Measurements from ENCODE around the gene PCSK5. TPM values are rescaled to one million over a fixed set of nuclear protein-coding genes. Genes with fewer than 3 reads are reported as not detected.
A peak's percentile ranks its signal among the peaks of the same experiment; 100 is the strongest.

Gene PCSK5
- total RNA-seq, 1 donor from 2014 or later: 0.79 TPM

- no peak for DNase-seq (ENCODE audit: low read depth in 2 of 2)
Observed at GRCh38 chr9:76378367-76379073, 488.0 kb downstream of the PCSK5 start.

GRCh38 chr9:76379494-76379893 lies 489.0 kb downstream of the PCSK5 start:
- DNase-seq (ENCODE audit: low read depth in 2 of 2): peak in 1 of 2 donors; percentile 61

GRCh38 chr9:76390656-76391055 lies 500.2 kb downstream of the PCSK5 start:
- DNase-seq (ENCODE audit: low read depth in 2 of 2): peak; percentile 50 to 52

- DNase-seq (ENCODE audit: low read depth in 2 of 2): peak; percentile 97
Observed at GRCh38 chr9:76394195-76394959, 503.9 kb downstream of the PCSK5 start, which contains the start of gene RFK. RFK (minus strand) TSS chr9:76394426; CDS start chr9:76394171, 255 bp downstream.

GRCh38 chr9:76394960-76395252 lies 504.4 kb downstream of the PCSK5 start:
- DNase-seq (ENCODE audit: low read depth in 2 of 2): peak in 1 of 2 donors; percentile 77

DNA sequence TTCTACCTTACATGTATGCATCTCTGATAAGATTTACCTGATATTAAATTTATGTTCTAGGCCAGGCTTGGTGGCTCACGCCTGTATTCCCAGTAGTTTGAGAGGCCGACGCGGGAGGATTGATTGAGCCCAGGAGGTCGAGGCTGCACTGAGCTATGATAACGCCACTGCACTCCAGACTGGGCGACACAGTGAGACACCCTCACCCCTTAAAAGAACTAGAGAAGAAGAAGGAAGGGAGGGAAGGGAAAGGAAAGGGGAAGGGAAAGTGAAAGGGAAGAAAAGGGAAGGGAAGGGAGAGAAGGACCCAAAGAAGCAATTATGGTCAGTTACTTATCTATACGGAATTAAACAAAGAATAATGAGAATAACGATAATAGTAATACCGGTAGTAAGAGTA lies 504.9 kb downstream of the PCSK5 start:
- no peak for DNase-seq (ENCODE audit: low read depth in 2 of 2)

- DNase-seq (ENCODE audit: low read depth in 2 of 2): no peak
Observed at GRCh38 chr9:76396144-76396543, 505.7 kb downstream of the PCSK5 start.

DNA sequence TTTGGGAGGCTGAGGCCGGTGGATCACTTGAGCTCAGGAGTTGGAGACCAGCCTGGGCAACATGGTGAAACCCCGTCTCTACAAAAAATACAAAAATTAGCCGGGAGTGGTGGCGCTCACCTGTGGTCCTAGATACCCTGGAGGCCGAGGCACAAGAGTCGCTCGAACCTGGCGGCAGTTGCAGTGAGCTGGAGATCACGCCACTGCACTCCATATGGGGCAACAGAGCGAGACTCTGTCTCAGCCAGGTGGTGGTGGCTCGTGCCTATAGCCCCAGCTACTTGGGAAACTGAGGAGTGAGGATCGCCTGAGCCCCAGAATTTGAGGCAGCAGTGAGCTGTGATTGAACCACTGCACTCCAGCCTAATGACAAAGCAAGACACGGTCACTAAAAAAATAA lies 506.1 kb downstream of the PCSK5 start:
- no peak for DNase-seq (ENCODE audit: low read depth in 2 of 2)

- no peak for DNase-seq (ENCODE audit: low read depth in 2 of 2)
Observed at GRCh38 chr9:76399856-76400255, 509.4 kb downstream of the PCSK5 start.

- DNase-seq (ENCODE audit: low read depth in 2 of 2): no peak
Observed at GRCh38 chr9:76400534-76401096, 510.1 kb downstream of the PCSK5 start.

DNA sequence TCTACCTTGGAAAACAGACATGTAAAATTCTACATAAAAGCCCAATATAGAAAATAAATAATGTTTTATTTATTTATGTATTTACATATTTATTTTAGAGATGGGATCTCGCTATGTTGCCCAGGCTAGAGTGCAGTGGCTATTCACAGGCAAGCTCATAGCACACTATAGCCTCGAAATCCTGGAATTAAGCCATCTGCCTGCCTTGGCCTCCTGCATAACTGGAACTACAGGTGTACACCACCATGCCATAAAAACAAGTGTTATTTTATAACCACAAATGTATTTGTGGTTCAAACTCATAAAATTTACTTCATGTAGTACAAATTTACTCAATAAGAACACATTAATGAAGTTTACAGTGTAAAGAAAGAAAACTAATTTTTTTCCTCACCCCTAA lies 510.7 kb downstream of the PCSK5 start:
- DNase-seq (ENCODE audit: low read depth in 2 of 2): no peak

DNA sequence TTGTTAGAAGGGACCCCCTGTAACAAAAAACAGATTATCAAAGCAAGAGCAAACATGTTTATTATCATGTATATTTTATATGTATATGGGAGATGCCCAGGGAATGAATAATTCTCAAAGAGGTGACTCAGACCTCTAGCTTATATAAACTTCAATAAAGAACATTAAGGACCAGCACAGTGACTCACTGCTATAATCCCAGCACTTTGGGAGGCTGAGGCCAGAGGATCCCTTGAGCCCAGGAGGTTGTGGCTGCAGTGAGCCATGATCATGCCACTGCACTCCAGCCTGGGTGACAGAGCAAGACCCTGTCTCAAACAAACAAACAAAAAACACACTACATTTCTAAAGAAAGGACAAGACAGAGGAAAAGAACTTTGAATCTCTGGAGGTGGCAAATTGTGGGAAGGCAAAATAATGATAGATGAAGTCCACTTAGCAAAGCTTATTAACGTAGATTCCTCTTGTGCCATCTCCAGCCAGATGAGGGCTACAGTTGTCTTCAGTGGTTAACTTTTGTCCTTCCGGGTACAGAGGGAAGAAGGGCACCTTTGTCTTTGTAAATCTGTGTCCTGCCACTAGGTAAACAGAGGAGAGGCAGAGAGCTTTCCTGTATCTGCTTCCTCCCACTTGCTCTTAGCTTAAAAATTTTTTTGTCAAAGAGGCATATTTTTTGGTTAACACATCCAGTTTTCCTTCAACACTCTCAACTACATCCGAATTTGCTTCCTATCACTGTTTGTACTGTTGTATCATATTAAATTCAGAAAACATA lies 511.3 kb downstream of the PCSK5 start:
- DNase-seq (ENCODE audit: low read depth in 2 of 2): no peak

GRCh38 chr9:76403352-76403751 lies 512.9 kb downstream of the PCSK5 start:
- DNase-seq (ENCODE audit: low read depth in 2 of 2): peak; percentile 86 to 87

- no peak for DNase-seq (ENCODE audit: low read depth in 2 of 2)
Observed at GRCh38 chr9:76404401-76404800, 513.9 kb downstream of the PCSK5 start.

GRCh38 chr9:76405340-76405739 lies 514.9 kb downstream of the PCSK5 start:
- DNase-seq (ENCODE audit: low read depth in 2 of 2): no peak

GRCh38 chr9:76405868-76406267 lies 515.4 kb downstream of the PCSK5 start:
- no peak for DNase-seq (ENCODE audit: low read depth in 2 of 2)
